Cardiac muscle cell (in vitro differentiated cells and primary cell): ENCODE results near the gene UBR4. TPM values are rescaled to one million over a fixed set of nuclear protein-coding genes. Genes with fewer than 3 reads are reported as not detected.
"Not testable (repeated sequence)": the region's sequence is repeated elsewhere in the genome, so short reads cannot be mapped to it uniquely, and the experiment has no call there.

Experiments
- DNase-seq, 2 donors: peaks; one replicate each; pipeline versions ENCODE4 v3.0.0 to v3.0.0-alpha.2; 2010 to 2017; ENCODE audit warnings: low read depth in 1 of 2, low spot score in 1 of 2
- H3K27ac ChIP-seq: fragments of 200-600 bp; sonication (generic); 2 replicates; pipeline ENCODE4 v1.5.1; 2016
- H3K27me3 ChIP-seq: fragments of 200-600 bp; sonication (generic); 2 replicates; pipeline ENCODE4 v1.6.0; 2016; ENCODE audit warnings: control low read depth
- H3K36me3 ChIP-seq: fragments of 200-600 bp; sonication (generic); 2 replicates; pipeline ENCODE4 v1.5.1; 2016; ENCODE audit warnings: control low read depth
- H3K4me1 ChIP-seq: fragments of 200-600 bp; sonication (generic); 2 replicates; pipeline ENCODE4 v1.8.1; 2017; ENCODE audit warnings: low read depth, mild to moderate bottlenecking, mixed run types
- H3K4me3 ChIP-seq: fragments of 200-600 bp; sonication (generic); 2 replicates; pipeline ENCODE4 v1.5.1; 2016; ENCODE audit warnings: mild to moderate bottlenecking
- H3K9me3 ChIP-seq: fragments of 200-600 bp; sonication (generic); 2 replicates; pipeline ENCODE4 v1.5.1; 2017; ENCODE audit warnings: low read depth, mild to moderate bottlenecking, control low read depth
- polyA plus RNA-seq: library from polyadenylated mRNA; unstranded; fragments of >200 nt; fragmentation: Nextera tagmentation; extraction: Ambion mirVana; gene quantifications from 2 replicates; pipeline ENCODE4 v1.2.1, GENCODE V29; 2016
- total RNA-seq: library from RNA; depleted of rRNA; stranded (reverse); fragments of >200 nt; gene quantifications from 2 replicates; pipeline ENCODE4 v1.2.3, GENCODE V29; 2016
- TF ChIP-seq, protein P1 (sequence below): IDR thresholded peaks from 2 replicates; pipeline ENCODE4 v1.5.1; 2012; ENCODE audit warnings: low read depth, mild to moderate bottlenecking, low read length

Gene UBR4
- total and polyA plus RNA-seq, 2 experiments from 2014 or later = 76.4 to 206 TPM

DNA sequence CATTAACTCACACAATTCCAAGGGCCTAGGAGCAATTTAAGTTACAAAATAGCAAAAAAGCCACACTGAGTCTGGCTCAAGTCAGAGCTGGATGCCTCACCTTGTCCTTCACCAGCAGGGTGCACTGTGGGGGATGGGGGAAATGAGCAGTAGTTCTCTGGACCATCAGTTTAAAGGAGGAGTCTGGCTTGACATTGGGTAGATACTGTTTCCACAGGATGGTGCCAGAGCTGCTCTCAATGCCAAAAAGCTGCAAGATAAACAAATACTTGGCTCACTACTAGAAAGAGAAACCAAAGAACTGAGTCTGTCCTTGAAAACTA lies 22.4 kb upstream of the UBR4 start:
- H3K27me3 ChIP-seq = no peaks in the 10 kb centered on the region
- peaks cover 56% of the 10 kb centered on the region for H3K36me3 ChIP-seq

GRCh38 chr1:19231736-19232523 lies 21.9 kb upstream of the UBR4 start:
- H3K9me3 ChIP-seq, DNase-seq, H3K4me1 ChIP-seq, H3K27me3 ChIP-seq, H3K27ac ChIP-seq, H3K4me3 ChIP-seq: not testable (repeated sequence)
- H3K36me3 ChIP-seq = peaks cover 55% of the 10 kb centered on the region

More for the DNA sequence above, 22.4 kb upstream of the UBR4 start:
- peak in 1 of 2 donors; percentile 38 for DNase-seq
- Histone ChIP-seq H3K4me1 (no peaks in the 10 kb centered on the region), H3K9me3 (no peaks in the 10 kb centered on the region), H3K4me3 (no peak overlapping the region), H3K27ac (no peak overlapping the region)
- TF ChIP-seq, protein P1, sequence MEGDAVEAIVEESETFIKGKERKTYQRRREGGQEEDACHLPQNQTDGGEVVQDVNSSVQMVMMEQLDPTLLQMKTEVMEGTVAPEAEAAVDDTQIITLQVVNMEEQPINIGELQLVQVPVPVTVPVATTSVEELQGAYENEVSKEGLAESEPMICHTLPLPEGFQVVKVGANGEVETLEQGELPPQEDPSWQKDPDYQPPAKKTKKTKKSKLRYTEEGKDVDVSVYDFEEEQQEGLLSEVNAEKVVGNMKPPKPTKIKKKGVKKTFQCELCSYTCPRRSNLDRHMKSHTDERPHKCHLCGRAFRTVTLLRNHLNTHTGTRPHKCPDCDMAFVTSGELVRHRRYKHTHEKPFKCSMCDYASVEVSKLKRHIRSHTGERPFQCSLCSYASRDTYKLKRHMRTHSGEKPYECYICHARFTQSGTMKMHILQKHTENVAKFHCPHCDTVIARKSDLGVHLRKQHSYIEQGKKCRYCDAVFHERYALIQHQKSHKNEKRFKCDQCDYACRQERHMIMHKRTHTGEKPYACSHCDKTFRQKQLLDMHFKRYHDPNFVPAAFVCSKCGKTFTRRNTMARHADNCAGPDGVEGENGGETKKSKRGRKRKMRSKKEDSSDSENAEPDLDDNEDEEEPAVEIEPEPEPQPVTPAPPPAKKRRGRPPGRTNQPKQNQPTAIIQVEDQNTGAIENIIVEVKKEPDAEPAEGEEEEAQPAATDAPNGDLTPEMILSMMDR = peak; percentile 3

- Histone ChIP-seq H3K27me3 (no peaks in the 10 kb centered on the region), H3K4me3 (no peak overlapping the region), H3K4me1 (no peaks in the 10 kb centered on the region), H3K27ac (no peak overlapping the region), H3K9me3 (no peaks in the 10 kb centered on the region), H3K36me3 (peaks cover 64% of the 10 kb centered on the region)
- no peak for DNase-seq
- TF ChIP-seq, protein P1 = no peak
These were observed 19.8 kb upstream of the UBR4 start for GRCh38 chr1:19229828-19230325.

GRCh38 chr1:19229229-19229628 lies 19.2 kb upstream of the UBR4 start:
- H3K27me3 ChIP-seq = no peaks in the 10 kb centered on the region
- no peak for DNase-seq
- TF ChIP-seq, protein P1 = no peak
- H3K4me1 ChIP-seq = no peaks in the 10 kb centered on the region
- no peak overlapping the region for H3K4me3 ChIP-seq
- no peak overlapping the region for H3K27ac ChIP-seq
- no peaks in the 10 kb centered on the region for H3K9me3 ChIP-seq
- peaks cover 66% of the 10 kb centered on the region for H3K36me3 ChIP-seq

- Histone ChIP-seq H3K27me3 (no peaks in the 10 kb centered on the region), H3K9me3 (no peaks in the 10 kb centered on the region), H3K4me1 (no peaks in the 10 kb centered on the region), H3K36me3 (peaks cover 55% of the 10 kb centered on the region), H3K27ac (no peak overlapping the region), H3K4me3 (no peak overlapping the region)
- TF ChIP-seq, protein P1 = no peak
- DNase-seq = no peak
These were observed 13.1 kb upstream of the UBR4 start for GRCh38 chr1:19222979-19223824.

GRCh38 chr1:19222573-19222972 lies 12.5 kb upstream of the UBR4 start:
- no peaks in the 10 kb centered on the region for H3K27me3 ChIP-seq
- no peaks in the 10 kb centered on the region for H3K4me1 ChIP-seq
- peaks cover 60% of the 10 kb centered on the region for H3K36me3 ChIP-seq
- no peak overlapping the region for H3K4me3 ChIP-seq
- H3K9me3 ChIP-seq = no peaks in the 10 kb centered on the region
- H3K27ac ChIP-seq = no peak overlapping the region
- TF ChIP-seq, protein P1 = no peak
- DNase-seq = no peak
